Ovary (tissue), 3 donors: ENCODE data around the gene TMTC1.

Source experiments
- POLR2A ChIP-seq: fragments of 450-650 bp; IDR thresholded peaks from one replicate; pipeline ENCODE4 v1.6.1; 2017; ENCODE audit warnings: antibody characterized with exemption, mild to moderate bottlenecking, moderate library complexity
- TF ChIP-seq, protein P1 (sequence below), 3 donors: fragments of 450-650 bp in 2 of 3; fragments of 200-600 bp in 1 of 3; IDR thresholded peaks; one replicate each; pipeline versions ENCODE4 v1.5.1 to v1.8.0; 2016 to 2022; ENCODE audit warnings: antibody characterized with exemption in 3 of 3, mild to moderate bottlenecking in 1 of 3
- donor health status: DM: no; HTN: no; CAD: no.

DNA sequence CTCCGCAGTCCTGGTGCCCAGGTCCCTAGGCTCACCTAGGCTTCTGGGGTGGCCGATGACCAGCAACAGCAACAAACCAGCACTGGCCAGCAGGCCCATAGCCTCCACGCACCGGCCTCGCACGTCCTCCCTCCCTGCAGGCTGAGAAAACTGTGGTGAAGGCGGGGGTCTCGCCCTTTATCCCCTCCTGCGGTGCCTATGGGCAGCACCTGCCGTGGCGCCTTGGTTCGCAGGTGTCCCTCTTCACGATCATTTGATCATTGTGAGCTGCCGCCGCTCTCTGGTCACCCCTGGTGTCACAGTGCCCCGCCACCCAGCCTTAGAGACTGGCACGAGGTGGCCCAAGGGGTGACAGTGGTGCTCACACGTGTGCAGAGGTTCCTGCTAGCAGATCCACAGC lies 286.2 kb downstream of the TMTC1 start, which contains the start of gene OVCH1:
- TF ChIP-seq, protein P1, sequence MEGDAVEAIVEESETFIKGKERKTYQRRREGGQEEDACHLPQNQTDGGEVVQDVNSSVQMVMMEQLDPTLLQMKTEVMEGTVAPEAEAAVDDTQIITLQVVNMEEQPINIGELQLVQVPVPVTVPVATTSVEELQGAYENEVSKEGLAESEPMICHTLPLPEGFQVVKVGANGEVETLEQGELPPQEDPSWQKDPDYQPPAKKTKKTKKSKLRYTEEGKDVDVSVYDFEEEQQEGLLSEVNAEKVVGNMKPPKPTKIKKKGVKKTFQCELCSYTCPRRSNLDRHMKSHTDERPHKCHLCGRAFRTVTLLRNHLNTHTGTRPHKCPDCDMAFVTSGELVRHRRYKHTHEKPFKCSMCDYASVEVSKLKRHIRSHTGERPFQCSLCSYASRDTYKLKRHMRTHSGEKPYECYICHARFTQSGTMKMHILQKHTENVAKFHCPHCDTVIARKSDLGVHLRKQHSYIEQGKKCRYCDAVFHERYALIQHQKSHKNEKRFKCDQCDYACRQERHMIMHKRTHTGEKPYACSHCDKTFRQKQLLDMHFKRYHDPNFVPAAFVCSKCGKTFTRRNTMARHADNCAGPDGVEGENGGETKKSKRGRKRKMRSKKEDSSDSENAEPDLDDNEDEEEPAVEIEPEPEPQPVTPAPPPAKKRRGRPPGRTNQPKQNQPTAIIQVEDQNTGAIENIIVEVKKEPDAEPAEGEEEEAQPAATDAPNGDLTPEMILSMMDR (IDR thresholded peaks at IDR 0.05) = no peak
- no peak for TF ChIP-seq POLR2A
